CD4-positive, CD25-positive, alpha-beta regulatory T cell (primary cell): ENCODE results near the gene UPK3A. TPM values are rescaled to one million over a fixed set of nuclear protein-coding genes. Genes with fewer than 3 reads are reported as not detected.

Experiments
- ATAC-seq, 2 donors: fragments of 150-1000 bp; cut with Tn5 transposase; one replicate each; pipeline ENCODE4 v1.10.0; 2021; ENCODE audit warnings: low read depth in 2 of 2, moderate number of reproducible peaks in 2 of 2, moderate library complexity in 1 of 2
- DNase-seq, 3 donors: peaks; one replicate each; pipeline versions ENCODE4 v3.0.0 to v3.0.0-alpha.2; 2012 to 2022; ENCODE audit warnings: mixed read lengths in 1 of 3
- H3K27ac ChIP-seq: one replicate; pipeline ENCODE4 v1.7.0; 2013; ENCODE audit warnings: mild to moderate bottlenecking, low read length; ENCODE audit not compliant: insufficient read depth, poor library complexity, severe bottlenecking
- H3K27me3 ChIP-seq: one replicate; pipeline ENCODE4 v1.7.0; 2013; ENCODE audit warnings: low read length; ENCODE audit not compliant: control insufficient read depth, insufficient read depth
- H3K36me3 ChIP-seq: one replicate; pipeline ENCODE4 v1.7.0; 2013; ENCODE audit warnings: mild to moderate bottlenecking, low read length, moderate library complexity; ENCODE audit not compliant: control insufficient read depth, insufficient read depth
- H3K4me1 ChIP-seq: 2 replicates; pipeline ENCODE4 v1.7.0; 2013; ENCODE audit warnings: mild to moderate bottlenecking, low read length; ENCODE audit not compliant: insufficient read depth, control insufficient read depth, poor library complexity, severe bottlenecking
- H3K4me3 ChIP-seq: one replicate; pipeline ENCODE4 v1.7.0; 2013; ENCODE audit warnings: low read depth, mild to moderate bottlenecking, low read length, moderate library complexity
- H3K9me3 ChIP-seq, 2 experiments: 1 replicate in 1 of 2; 2 replicates in 1 of 2; pipeline ENCODE4 v1.7.0; 2013; ENCODE audit warnings: low read length in 2 of 2, mild to moderate bottlenecking in 1 of 2, moderate library complexity in 1 of 2; ENCODE audit not compliant: control insufficient read depth in 2 of 2
- H3K27ac Mint-ChIP-seq, 3 donors: one replicate each; pipeline ENCODE4 v1.8.0; 2020 to 2022; ENCODE audit warnings: mild to moderate bottlenecking in 3 of 3, mixed read lengths in 3 of 3, moderate library complexity in 2 of 3
- H3K27me3 Mint-ChIP-seq: one replicate; pipeline ENCODE4 v1.8.0; 2022; ENCODE audit warnings: mild to moderate bottlenecking, mixed read lengths
- H3K36me3 Mint-ChIP-seq: one replicate; pipeline ENCODE4 v1.8.0; 2020; ENCODE audit warnings: mixed read lengths
- H3K4me1 Mint-ChIP-seq, 4 donors: one replicate each; pipeline ENCODE4 v1.8.0; 2020 to 2022; ENCODE audit warnings: mixed read lengths in 4 of 4, mild to moderate bottlenecking in 1 of 4
- H3K4me3 Mint-ChIP-seq, 4 donors: one replicate each; pipeline ENCODE4 v1.8.0; 2020 to 2022; ENCODE audit warnings: mild to moderate bottlenecking in 4 of 4, mixed read lengths in 4 of 4, moderate library complexity in 3 of 4
- H3K9me3 Mint-ChIP-seq, 7 donors: one replicate each; pipeline ENCODE4 v1.8.0; 2020 to 2022; ENCODE audit warnings: mixed read lengths in 7 of 7, mild to moderate bottlenecking in 3 of 7, moderate library complexity in 2 of 7
- polyA plus RNA-seq, 4 donors: library from polyadenylated mRNA; unstranded; fragments of 300-500 nt; fragmentation: Illumina TruSeq; gene quantifications; one replicate each; pipeline ENCODE4 v1.2.3, GENCODE V29; 2021
- total RNA-seq: library from RNA; stranded (reverse); gene quantifications from one replicate; pipeline ENCODE4 v1.2.3, GENCODE V29; 2022

The UPK3A gene
- total and polyA plus RNA-seq, 5 donors from 2014 or later, result not detected

GRCh38 chr22:45337536-45337935 is 52.8 kb downstream of the UPK3A start:
- Mint-ChIP-seq H3K27me3 (no peaks in the 10 kb centered on the region), H3K36me3 (peaks cover 43% of the 10 kb centered on the region), H3K4me3 (no peak overlapping the region), H3K4me1 (peaks cover 5 to 20% (median 6%) of the 10 kb centered on the region in 4 donors), H3K27ac (peak overlapping the region in 2 of 3 donors; percentile 87 to 88), H3K9me3 (no peaks in the 10 kb centered on the region)
- H3K4me3 ChIP-seq, result no peak overlapping the region
- H3K36me3 ChIP-seq, result peaks cover 80% of the 10 kb centered on the region
- no peak overlapping the region for H3K27ac ChIP-seq
- no peak for DNase-seq
- H3K27me3 ChIP-seq, result no peaks in the 10 kb centered on the region
- ATAC-seq, result no peak
- no peaks in the 10 kb centered on the region for H3K4me1 ChIP-seq
- H3K9me3 ChIP-seq, result no peaks in the 10 kb centered on the region

GRCh38 chr22:45338795-45339194 is 54.0 kb downstream of the UPK3A start:
- peaks cover 43% of the 10 kb centered on the region for H3K36me3 Mint-ChIP-seq

GRCh38 chr22:45340323-45340722 is 55.6 kb downstream of the UPK3A start:
- Histone ChIP-seq H3K4me3 (no peak overlapping the region), H3K4me1 (no peaks in the 10 kb centered on the region), H3K9me3 (no peaks in the 10 kb centered on the region), H3K27me3 (no peaks in the 10 kb centered on the region), H3K36me3 (peaks cover 69% of the 10 kb centered on the region), H3K27ac (no peak overlapping the region)
- ATAC-seq (no peak), DNase-seq (no peak)
- peak overlapping the region in 2 of 3 donors; percentile 51 to 89 for H3K27ac Mint-ChIP-seq
- peaks cover 42% of the 10 kb centered on the region for H3K36me3 Mint-ChIP-seq
- H3K4me1 Mint-ChIP-seq, result peaks cover 5 to 20% (median 6%) of the 10 kb centered on the region in 4 donors
- no peaks in the 10 kb centered on the region for H3K9me3 Mint-ChIP-seq
- no peak overlapping the region for H3K4me3 Mint-ChIP-seq
- H3K27me3 Mint-ChIP-seq, result no peaks in the 10 kb centered on the region

More at GRCh38 chr22:45338795-45339194, 54.0 kb downstream of the UPK3A start:
- H3K27me3 Mint-ChIP-seq, result no peaks in the 10 kb centered on the region
- H3K9me3 Mint-ChIP-seq, result no peaks in the 10 kb centered on the region
- DNase-seq, result no peak
- peak overlapping the region in 1 of 3 donors; percentile 85 for H3K27ac Mint-ChIP-seq
- Histone ChIP-seq H3K36me3 (peaks cover 75% of the 10 kb centered on the region), H3K27ac (no peak overlapping the region), H3K27me3 (no peaks in the 10 kb centered on the region), H3K4me1 (no peaks in the 10 kb centered on the region), H3K4me3 (no peak overlapping the region), H3K9me3 (no peaks in the 10 kb centered on the region)
- no peak overlapping the region for H3K4me3 Mint-ChIP-seq
- peaks cover 5 to 20% (median 6%) of the 10 kb centered on the region in 4 donors for H3K4me1 Mint-ChIP-seq
- ATAC-seq, result no peak

GRCh38 chr22:45341498-45341897 is 56.7 kb downstream of the UPK3A start:
- peaks cover 5 to 18% (median 6%) of the 10 kb centered on the region in 4 donors for H3K4me1 Mint-ChIP-seq
- peak overlapping the region in 3 of 4 donors; percentile 5 to 56 (median 27) for H3K4me3 Mint-ChIP-seq
- Histone ChIP-seq H3K36me3 (peaks cover 64% of the 10 kb centered on the region), H3K4me3 (no peak overlapping the region), H3K27ac (no peak overlapping the region), H3K4me1 (no peaks in the 10 kb centered on the region), H3K27me3 (no peaks in the 10 kb centered on the region), H3K9me3 (no peaks in the 10 kb centered on the region)
- DNase-seq (peak in 2 of 3 donors; percentile 63 to 71), ATAC-seq (peak; percentile 62 to 93)
- peak overlapping the region; percentile 89 to 97 (median 93) for H3K27ac Mint-ChIP-seq
- no peaks in the 10 kb centered on the region for H3K27me3 Mint-ChIP-seq
- H3K36me3 Mint-ChIP-seq, result peaks cover 39% of the 10 kb centered on the region
- H3K9me3 Mint-ChIP-seq, result no peaks in the 10 kb centered on the region

DNA sequence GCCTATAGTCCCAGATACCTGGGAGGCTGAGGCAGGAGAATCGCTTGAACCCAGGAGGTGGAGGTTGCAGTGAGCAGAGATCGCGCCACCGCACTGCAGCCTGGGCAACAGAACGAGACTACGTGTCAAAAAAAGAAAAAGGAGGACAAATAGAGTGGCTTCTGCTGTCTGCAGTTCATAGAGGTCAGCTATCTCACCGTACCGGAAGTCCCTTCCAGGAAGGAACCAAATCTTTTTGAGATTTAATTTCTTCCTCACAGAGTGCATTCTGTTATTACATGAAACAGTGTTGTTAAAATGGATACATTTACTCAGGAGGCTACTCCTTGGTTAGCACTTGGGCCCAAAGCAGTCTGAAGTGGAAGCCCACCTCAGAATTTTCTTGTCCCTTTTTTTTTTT is 58.4 kb downstream of the UPK3A start:
- no peaks in the 10 kb centered on the region for H3K4me1 ChIP-seq
- no peak overlapping the region for H3K27ac ChIP-seq
- H3K4me3 Mint-ChIP-seq, result no peak overlapping the region
- peaks cover 58% of the 10 kb centered on the region for H3K36me3 ChIP-seq
- peak overlapping the region; percentile 43 to 81 (median 68) for H3K27ac Mint-ChIP-seq
- H3K4me1 Mint-ChIP-seq, result peaks cover 5 to 12% (median 6%) of the 10 kb centered on the region in 4 donors
- peaks cover 39% of the 10 kb centered on the region for H3K36me3 Mint-ChIP-seq
- H3K9me3 Mint-ChIP-seq, result no peaks in the 10 kb centered on the region
- H3K4me3 ChIP-seq, result no peak overlapping the region
- DNase-seq (no peak), ATAC-seq (no peak)
- H3K27me3 ChIP-seq, result no peaks in the 10 kb centered on the region
- no peaks in the 10 kb centered on the region for H3K27me3 Mint-ChIP-seq
- H3K9me3 ChIP-seq, result no peaks in the 10 kb centered on the region

GRCh38 chr22:45344334-45344733 is 59.6 kb downstream of the UPK3A start:
- Mint-ChIP-seq H3K36me3 (peaks cover 40% of the 10 kb centered on the region), H3K27ac (peak overlapping the region; percentile 21 to 77 (median 63)), H3K4me1 (peaks cover 5 to 12% (median 6%) of the 10 kb centered on the region in 4 donors), H3K9me3 (no peaks in the 10 kb centered on the region), H3K4me3 (no peak overlapping the region), H3K27me3 (no peaks in the 10 kb centered on the region)
- Histone ChIP-seq H3K27ac (no peak overlapping the region), H3K4me3 (no peak overlapping the region), H3K27me3 (no peaks in the 10 kb centered on the region), H3K9me3 (no peaks in the 10 kb centered on the region), H3K36me3 (peaks cover 50% of the 10 kb centered on the region), H3K4me1 (no peaks in the 10 kb centered on the region)
- ATAC-seq (no peak), DNase-seq (no peak)

Other genes with a start within 250 kb of the UPK3A start
- 98.8 TPM for gene NUP50, start 121.0 kb upstream of the UPK3A start, total RNA-seq
- 10 to 100 TPM; 52.0 to 70.1 (median 65.2) TPM for gene NUP50, start 121.0 kb upstream of the UPK3A start, polyA plus RNA-seq
- gene KIAA0930, start 44.1 kb upstream of the UPK3A start, total RNA-seq, result 21.3 TPM
- 1 to 10 TPM in 2 of 4 donors, under 1 TPM in 2; 0.70 to 2.4 (median 1.4) TPM for gene KIAA0930, start 44.1 kb upstream of the UPK3A start, polyA plus RNA-seq
- 456 TPM for gene FAM118A, start 25.0 kb downstream of the UPK3A start, total RNA-seq
- gene FAM118A, start 25.0 kb downstream of the UPK3A start, polyA plus RNA-seq, result 10 to 100 TPM; 34.5 to 66.1 (median 48.2) TPM
- gene SMC1B, start 128.7 kb downstream of the UPK3A start, total RNA-seq, result not detected
- not detected for gene SMC1B, start 128.7 kb downstream of the UPK3A start, polyA plus RNA-seq
- gene RIBC2, start 128.7 kb downstream of the UPK3A start, total RNA-seq, result 0.67 TPM
- gene RIBC2, start 128.7 kb downstream of the UPK3A start, polyA plus RNA-seq, result under 1 TPM in 1 of 4 donors, not detected in 3; 0.15 TPM
- gene FBLN1, start 217.9 kb downstream of the UPK3A start, total RNA-seq, result 0.49 TPM
- gene FBLN1, start 217.9 kb downstream of the UPK3A start, polyA plus RNA-seq, result not detected